Hypothalamus (tissue), 51 donors: ENCODE measurements around the gene RCOR1.
"Not testable (repeated sequence)": the region's sequence is repeated elsewhere in the genome, so short reads cannot be mapped to it uniquely, and the experiment has no call there.

ENCODE experiments used
- DNase-seq, 51 donors: peaks; one replicate each; lab custom pipeline; 2025; lab: John Stamatoyannopoulos, UW

The RCOR1 gene

GRCh38 chr14:102570334-102570995, 22.0 kb upstream of the RCOR1 start:
- no peak for DNase-seq

GRCh38 chr14:102571043-102571442, 21.4 kb upstream of the RCOR1 start:
- no peak for DNase-seq

GRCh38 chr14:102571478-102572042, 20.9 kb upstream of the RCOR1 start:
- DNase-seq, result no peak

- not testable (repeated sequence) for DNase-seq
Observed at GRCh38 chr14:102573161-102573560, 19.3 kb upstream of the RCOR1 start.

GRCh38 chr14:102573591-102574046, 18.8 kb upstream of the RCOR1 start:
- no peak for DNase-seq

GRCh38 chr14:102574281-102575159, 17.9 kb upstream of the RCOR1 start:
- DNase-seq, result no peak

GRCh38 chr14:102575160-102575845, 17.1 kb upstream of the RCOR1 start:
- DNase-seq, result no peak

GRCh38 chr14:102575846-102576428, 16.5 kb upstream of the RCOR1 start:
- DNase-seq, result not testable (repeated sequence)

- no peak for DNase-seq
Observed at GRCh38 chr14:102578821-102579220, 13.6 kb upstream of the RCOR1 start.

GRCh38 chr14:102579696-102580549, 12.5 kb upstream of the RCOR1 start:
- no peak for DNase-seq

- DNase-seq, result no peak
Observed at GRCh38 chr14:102580550-102581110, 11.8 kb upstream of the RCOR1 start.

GRCh38 chr14:102581193-102581592, 11.3 kb upstream of the RCOR1 start:
- DNase-seq, result no peak

- DNase-seq, result no peak
Observed at GRCh38 chr14:102583726-102584125, 8.7 kb upstream of the RCOR1 start.

- DNase-seq, result no peak
Observed at GRCh38 chr14:102584871-102585869, 7.3 kb upstream of the RCOR1 start.

- DNase-seq, result no peak
Observed at GRCh38 chr14:102586420-102587104, 5.9 kb upstream of the RCOR1 start.

- DNase-seq, result no peak
Observed at GRCh38 chr14:102588821-102589220, 3.6 kb upstream of the RCOR1 start.

- DNase-seq, result no peak
Observed at GRCh38 chr14:102589761-102590290, 2.6 kb upstream of the RCOR1 start.
